Measurements from ENCODE around the gene CLEC2D.
"Not testable (repeated sequence)": the region's sequence is repeated elsewhere in the genome, so short reads cannot be mapped to it uniquely, and the experiment has no call there.

Gene CLEC2D, protein sequence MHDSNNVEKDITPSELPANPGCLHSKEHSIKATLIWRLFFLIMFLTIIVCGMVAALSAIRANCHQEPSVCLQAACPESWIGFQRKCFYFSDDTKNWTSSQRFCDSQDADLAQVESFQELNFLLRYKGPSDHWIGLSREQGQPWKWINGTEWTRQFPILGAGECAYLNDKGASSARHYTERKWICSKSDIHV

DNA sequence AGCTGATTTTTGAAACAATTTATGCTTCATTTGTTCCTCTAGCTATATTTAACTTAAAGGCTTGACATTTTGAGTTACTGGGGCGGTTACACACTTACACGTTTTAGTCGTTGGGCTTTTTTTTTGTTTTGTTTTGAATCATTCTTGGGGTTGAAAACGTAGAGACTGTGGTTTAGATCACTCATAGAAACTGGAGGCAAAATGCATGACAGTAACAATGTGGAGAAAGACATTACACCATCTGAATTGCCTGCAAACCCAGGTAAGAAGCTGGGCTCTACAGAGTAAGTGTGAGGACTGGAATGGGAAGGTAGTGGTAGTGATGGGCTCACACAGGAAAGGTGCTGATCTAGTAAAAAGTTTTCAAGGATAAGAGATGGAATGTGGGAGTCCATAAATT, at the start of gene CLEC2D:
CLEC2D (plus strand) TSS at position 180 of the 400 bp plus-strand sequence; CDS start at position 202, 22 bp downstream.
- no peak for DNase-seq

DNA sequence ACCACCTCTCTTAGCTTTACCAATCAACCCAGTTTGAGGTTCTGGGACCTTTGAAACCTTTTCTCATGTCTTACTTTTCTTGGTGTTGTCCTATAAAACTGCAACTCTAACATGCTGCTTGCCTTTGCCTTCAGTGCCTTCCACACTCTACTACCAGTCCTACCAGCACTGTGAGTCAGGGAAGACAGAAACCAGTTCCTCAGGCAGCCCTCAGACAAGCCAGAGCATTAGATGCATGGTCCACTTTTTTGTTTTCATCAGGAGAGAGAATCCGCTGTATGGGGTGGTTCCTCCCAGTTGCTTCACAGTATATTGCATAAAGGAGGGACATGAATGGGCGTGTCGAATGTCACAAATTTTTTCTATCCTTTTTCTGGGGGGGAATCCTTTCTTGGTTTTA, 44.5 kb upstream of the CLEC2D start:
- DNase-seq, result no peak

DNA sequence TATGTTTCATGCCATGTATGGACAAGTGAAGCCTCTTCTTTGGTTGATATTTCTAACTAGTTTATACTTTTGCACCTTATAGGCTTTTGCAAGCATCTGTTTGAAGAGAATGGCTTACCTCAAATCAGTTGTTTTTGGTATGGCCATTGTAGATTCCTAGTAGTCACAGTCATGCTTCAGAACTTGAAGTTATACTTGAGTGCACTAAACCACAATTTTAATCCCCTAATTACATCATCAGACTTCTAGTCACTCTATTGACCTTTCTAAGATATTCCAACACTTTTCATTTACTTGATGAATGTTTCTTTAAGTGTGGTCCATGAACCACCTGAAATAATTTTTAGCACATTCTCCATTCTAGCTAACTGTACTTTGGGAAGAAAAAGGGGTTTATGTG, 43.2 kb upstream of the CLEC2D start:
- DNase-seq, result no peak

DNA sequence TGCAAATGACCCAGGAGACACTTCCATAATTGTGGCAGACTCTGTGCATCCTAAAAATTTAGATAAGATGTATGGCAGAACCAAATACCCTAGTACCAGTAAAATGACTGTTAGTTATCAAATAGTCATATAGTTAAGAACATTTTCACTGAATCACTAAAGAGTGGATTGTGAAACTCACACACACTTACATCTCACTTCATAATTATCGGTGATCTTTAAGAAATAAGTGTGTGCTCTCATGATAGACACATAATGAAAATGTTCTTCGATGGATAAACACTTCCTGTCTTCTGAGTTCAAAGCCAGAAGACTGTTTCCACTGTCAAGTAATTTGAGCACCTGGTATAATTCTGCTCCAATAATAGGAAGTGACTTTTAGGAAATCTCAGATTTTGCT, 42.7 kb upstream of the CLEC2D start:
- no peak for DNase-seq

DNA sequence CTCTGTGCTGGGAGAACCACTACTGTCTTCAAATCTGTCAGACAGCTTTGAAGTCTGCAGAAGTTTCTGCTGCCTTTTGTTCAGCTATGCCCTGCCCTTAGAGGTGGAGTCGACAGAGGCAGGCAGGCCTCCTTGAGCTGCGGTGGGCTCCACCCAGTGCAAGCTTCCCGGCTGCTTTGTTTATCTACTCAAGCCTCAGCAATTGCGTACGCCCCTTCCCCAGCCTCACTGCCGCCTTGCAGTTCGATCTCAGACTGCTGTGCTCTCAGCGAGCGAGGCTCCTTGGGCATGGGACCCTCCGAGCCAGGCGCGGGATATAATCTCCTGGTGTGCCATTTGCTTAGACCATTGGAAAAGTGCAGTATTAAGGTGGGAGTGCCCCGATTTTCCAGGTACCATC, 36.7 kb upstream of the CLEC2D start:
- no peak for DNase-seq

DNA sequence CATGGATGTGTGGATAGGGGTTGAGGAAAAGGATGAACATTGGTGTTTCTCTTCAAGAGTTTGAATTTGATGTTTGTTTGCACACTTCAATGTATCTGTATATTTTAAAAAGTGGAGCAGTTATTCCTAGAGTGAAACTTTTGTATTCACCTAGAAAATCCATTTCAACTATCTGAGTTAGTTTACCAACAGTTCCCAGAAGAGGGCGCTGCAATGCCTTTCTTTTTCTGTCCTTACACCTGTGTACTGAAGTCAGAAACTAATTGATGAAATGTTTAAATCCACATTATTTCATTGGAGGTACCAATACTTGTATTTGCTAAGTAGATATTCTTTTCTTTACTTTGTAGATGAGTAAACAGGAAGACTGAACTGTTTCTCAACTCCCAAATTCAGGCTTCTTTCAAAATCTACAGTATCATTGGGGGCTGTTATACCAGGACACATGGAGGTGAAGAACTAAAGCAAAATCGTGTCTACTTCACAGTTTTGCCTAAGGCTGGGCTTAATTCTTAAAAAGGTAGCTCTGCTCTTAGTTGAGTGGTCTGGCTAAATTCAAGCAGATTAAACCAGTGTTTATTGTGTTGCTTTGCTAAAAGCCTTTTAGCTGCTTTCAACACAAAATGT, 35.2 kb upstream of the CLEC2D start:
- peak; percentile 63 for DNase-seq

DNA sequence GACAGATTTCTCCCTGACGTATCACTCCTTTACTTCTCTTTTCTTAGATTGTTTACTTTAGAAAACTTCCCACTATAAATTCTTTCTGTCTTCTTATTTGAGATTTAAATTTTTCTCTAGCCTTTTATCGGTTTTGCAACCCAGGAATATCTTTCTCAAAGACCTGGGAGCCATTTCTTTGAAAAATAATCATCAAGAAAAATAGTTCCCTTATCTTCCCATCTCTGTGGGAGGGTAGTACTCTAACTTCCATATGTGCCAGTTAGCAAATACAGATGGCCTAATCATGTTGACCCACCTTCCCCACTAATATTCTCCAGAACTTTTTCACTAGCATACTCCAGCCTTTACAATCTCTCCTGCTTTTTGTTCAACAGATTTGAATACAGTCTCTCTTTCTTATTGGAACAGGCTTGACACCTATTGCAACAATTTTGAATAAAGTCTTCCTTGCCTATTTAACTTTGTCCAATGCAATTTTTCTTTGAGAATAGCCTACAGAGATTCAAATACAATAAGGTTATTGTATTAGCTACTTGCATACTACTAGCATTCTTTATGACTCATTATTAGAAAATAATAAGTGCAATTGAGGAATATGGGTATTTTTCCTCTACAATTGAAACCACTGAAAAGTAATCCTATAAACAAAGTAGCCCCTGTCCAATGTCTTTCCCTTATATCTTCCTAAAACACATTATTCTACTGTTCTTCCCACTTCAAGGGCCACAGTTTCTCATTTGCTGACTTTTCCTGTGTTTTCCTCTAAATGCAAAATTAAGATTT, 34.4 kb upstream of the CLEC2D start:
- DNase-seq, result no peak

DNA sequence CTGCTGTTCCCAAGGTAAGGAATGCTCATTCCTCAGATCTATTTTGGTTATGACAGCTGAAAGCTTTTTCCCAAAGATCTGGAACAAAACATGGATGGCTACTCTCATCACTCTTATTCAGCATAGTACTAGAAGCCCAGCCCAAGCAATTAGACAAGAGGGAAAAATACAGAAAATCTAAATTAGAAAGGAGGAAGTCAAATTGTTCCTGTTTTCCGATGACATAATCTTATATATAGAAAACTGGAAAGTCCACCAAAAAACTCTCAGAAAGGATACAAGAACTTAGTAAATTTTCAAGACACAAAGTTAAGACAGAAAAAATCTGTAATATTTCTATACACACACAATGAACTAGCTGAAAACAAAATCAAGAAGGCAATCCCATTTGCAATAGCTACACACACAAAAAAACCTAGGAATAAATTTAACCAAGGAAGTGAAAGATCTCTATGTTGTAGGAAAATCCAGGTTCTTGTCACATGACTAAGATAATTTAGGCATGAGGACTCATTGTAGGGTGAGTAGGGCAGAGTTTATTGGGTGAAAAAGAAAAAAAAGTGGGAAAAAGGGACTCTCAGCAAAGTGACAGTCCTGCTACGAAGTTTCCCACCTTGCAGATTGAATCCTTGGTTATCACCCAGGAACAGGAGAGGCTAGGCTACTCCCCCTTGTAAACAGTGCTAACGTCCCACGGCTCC, 33.2 kb upstream of the CLEC2D start:
- DNase-seq, result no peak

GRCh38 chr12:9636851-9637206, 32.7 kb upstream of the CLEC2D start:
- no peak for DNase-seq

GRCh38 chr12:9640024-9640423, 29.5 kb upstream of the CLEC2D start:
- no peak for DNase-seq

DNA sequence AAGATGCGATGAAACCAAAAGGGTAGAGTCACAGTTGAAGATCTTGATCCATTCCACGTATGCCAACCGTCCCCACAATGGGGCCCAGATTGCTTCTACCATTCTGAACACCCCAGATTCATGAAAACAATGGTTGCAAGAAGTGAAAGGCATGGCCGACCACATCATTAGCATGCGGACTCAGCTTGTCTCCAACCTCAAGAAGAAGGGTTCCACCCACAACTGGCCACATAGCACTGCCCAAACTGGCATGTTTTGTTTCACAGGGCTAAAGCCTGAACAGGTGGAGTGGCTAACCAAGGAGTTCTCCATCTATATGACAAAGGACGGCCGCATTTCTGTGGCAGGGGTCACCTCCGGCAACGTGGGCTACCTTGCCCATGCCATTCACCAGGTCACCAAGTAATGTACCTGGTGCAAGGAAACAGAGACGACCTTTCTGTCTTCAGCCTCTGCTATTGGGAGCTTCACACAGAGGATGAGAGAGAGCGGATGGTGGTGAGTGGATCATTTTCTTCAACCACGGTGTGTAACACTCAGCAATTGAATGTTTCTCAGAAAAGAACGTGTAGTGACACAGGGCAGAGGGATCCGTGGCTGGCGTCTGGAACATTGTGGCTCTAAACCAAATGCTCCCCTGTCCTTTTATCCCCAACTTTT, 26.8 kb upstream of the CLEC2D start:
- no peak for DNase-seq

GRCh38 chr12:9643266-9643660, 26.2 kb upstream of the CLEC2D start:
- DNase-seq, result no peak

DNA sequence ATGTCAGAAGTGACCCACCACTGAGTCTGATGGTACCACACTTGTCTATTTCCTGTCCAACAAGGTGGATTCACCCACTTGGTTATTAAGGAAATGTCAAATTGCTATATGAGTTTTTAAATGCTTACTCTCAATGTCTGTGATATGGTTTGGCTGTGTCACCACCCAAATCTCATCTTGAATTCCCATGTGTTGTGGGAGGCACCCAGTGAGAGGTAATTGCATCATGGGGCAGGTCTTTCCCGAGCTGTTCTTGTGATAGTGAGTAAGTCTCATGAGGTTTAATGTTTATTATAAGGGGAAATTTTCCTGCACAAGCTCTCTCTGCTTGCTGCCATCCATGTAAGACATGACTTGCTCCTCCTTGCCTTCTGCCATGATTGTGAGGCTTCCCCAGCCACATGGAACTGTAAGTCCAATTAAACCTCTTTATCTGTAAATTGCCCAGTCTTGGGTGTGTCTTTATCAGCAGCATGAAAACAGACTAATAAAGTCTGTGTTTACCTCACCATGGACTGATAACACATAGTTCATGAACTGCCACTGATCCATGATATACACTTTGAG, 24.4 kb upstream of the CLEC2D start:
- DNase-seq, result not testable (repeated sequence)

- no peak for DNase-seq
Measured at GRCh38 chr12:9646794-9647781, 22.4 kb upstream of the CLEC2D start.

DNA sequence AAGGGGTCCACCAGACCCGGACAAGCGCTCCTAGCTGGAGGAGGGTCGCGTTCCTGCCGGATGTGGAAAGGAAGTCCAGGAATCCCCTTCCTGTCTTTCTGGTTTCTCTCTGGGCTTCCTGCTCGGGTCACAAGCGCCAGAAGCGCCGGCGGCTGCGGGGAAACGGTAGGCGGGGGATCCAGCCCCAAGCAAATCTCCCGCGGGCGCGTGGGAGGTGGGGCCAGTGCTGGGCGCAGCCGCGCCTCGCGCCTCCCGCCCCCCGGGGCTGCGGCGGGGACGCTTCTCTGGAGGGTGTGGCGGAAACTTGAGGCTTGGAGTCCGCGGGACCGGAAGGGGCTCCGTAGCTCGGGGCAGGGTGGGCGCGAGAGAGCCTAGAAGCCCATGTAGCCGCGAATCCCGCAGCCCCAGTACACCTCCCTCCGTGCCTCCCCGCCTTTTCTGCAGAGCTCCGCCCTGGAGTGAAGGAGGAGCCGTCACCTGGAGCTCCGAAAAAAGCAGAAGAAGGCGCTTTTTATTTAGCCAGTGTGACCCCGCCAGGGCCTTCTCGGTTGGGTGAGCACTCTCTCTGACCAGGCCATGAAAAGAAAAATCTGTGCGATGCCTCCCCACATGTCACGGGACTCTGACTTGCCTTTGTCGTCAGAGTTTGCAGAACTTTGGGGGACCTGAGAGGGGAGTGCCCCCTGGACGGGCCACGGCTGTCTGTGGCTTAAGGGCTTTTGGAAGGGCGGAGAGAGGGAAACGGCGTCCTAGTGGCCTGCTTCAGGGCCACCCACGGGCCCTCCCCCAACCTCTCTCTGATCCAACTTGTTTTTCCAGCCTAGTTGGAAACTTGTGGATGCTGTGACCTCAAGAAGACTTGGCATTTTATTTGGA, 21.4 kb upstream of the CLEC2D start:
- peak; percentile 90 for DNase-seq

DNA sequence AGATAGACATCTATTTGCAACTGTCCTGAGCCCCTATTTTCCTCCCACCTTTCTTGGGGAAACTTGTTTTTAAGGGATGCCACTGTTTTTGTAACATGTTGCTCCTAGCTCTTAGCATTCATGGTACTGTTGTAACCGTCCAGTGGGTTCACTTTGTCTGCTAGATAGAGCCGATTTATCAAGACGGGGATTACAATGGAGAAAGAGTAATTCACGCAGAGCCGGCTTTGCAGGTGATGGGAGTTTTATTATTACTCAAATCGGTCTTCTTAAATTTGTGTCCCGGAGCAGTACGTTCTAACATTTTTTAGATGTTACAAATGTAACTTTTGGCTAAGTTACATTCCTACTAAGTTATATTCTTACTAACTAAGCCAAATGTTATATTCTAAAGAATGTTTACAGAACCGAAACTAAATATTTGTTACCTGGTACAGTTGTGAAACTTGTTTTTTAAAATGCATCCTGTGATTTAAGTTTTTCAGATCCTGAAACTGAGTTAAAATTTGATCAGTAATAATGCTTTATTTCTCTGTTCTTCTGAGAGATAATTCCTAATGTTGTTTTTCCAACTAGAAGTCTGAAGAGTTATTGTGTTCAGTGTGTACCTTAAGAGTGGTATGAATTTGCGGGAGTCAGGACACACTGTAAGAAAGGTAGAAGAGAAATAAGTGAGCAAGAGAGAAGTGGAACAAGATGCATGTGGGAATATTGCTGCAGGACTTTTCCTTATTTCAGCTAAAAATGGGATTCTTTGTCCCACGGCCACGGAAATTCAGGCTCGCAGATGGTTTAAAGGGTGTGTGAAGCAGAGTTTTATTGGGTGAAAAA, 20.6 kb upstream of the CLEC2D start:
- no peak for DNase-seq

- DNase-seq, result peak; percentile 55
Measured at GRCh38 chr12:9649532-9649940, 20.0 kb upstream of the CLEC2D start.

DNA sequence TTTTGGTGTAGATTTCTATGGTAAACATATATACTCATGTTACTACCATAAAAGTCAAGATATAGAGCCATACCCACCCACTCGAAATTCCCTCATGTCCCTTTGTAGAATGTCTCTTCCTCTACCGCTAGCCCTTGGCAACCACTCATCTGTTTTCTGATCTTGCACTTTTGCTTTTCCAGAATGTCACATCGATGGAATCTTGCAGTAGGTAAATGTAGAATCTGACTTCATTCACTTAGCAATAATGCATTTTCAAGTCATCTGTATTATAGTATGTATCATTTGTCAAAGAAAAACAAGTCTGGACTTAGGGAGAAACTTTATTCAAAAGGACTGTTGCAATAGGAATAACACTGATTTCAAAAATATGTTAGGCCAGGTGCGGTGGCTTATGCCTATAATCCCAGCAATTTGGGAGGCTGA, 19.3 kb upstream of the CLEC2D start:
- DNase-seq, result no peak

DNA sequence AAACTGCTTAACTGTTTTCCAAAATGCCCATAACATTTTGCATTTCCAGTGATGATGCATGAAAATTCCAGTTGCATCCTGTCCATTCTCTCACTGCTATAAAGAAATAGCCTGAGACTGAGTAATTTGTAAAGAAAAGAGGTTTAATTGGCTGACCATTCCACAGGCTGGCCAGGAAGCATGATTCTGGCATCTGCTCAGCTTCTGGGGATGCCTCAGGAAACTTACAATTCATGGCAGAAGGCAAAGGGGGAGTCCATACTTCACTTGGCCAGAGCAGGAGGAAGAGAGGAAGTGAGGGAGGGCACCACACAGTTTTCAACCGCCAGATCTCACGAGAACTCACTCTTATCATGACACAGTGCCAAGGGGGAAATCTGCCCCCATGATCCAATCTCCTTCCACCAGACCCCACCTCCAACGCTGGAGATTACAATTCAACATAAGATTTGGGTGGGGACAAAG, 18.2 kb upstream of the CLEC2D start:
- DNase-seq, result no peak
